Type B pancreatic cell (in vitro differentiated cells): ENCODE results near the gene LARP4. TPM values are rescaled to one million over a fixed set of nuclear protein-coding genes. Genes with fewer than 3 reads are reported as not detected.
A peak's percentile ranks its signal among the peaks of the same experiment; 100 is the strongest.

ENCODE experiments used
- DNase-seq: peaks from one replicate; pipeline ENCODE4 v3.0.0; 2021; ENCODE audit warnings: mixed read lengths; ENCODE audit not compliant: unreplicated experiment; ENCODE audit errors: extremely low spot score
- H3K27ac Mint-ChIP-seq: 2 replicates; pipeline ENCODE4 v1.8.0; 2021; ENCODE audit warnings: mild to moderate bottlenecking, mixed read lengths
- H3K27me3 Mint-ChIP-seq: 2 replicates; pipeline ENCODE4 v1.8.0; 2021; ENCODE audit warnings: mixed read lengths
- H3K36me3 Mint-ChIP-seq: 2 replicates; pipeline ENCODE4 v1.8.0; 2021; ENCODE audit warnings: mixed read lengths
- H3K4me1 Mint-ChIP-seq: one replicate; pipeline ENCODE4 v1.8.0; 2021; ENCODE audit warnings: mixed read lengths; ENCODE audit not compliant: unreplicated experiment
- H3K4me3 Mint-ChIP-seq: 2 replicates; pipeline ENCODE4 v1.8.0; 2021; ENCODE audit warnings: mild to moderate bottlenecking, mixed read lengths
- H3K9me3 Mint-ChIP-seq: 2 replicates; pipeline ENCODE4 v1.8.0; 2021; ENCODE audit warnings: mixed read lengths
- long read RNA-seq: library from polyadenylated mRNA; unstranded; transcript quantifications from one replicate; pipeline ENCODE4 v2.0.0, GENCODE V29; 2020
- total RNA-seq: library from RNA; stranded (reverse); gene quantifications from 2 replicates; pipeline ENCODE4 v1.2.1, GENCODE V29; 2021; ENCODE audit warnings: low replicate concordance
- TF ChIP-seq, protein P1 (sequence below): fragments of 200-600 bp; sonication (generic); conservative IDR thresholded peaks from 2 replicates; pipeline ENCODE4 v1.5.0; 2021; ENCODE audit warnings: antibody characterized with exemption, mild to moderate bottlenecking

Gene LARP4
- total RNA-seq, result 50.5 and 55.3 TPM in 2 replicates
- long read RNA-seq, full-length matches to known transcripts, result 22 of 58 reads
- long read RNA-seq, partial matches to known transcripts, result 8 of 58 reads
- long read RNA-seq, other reads (novel, unspliced or antisense), result 28 of 58 reads

DNA sequence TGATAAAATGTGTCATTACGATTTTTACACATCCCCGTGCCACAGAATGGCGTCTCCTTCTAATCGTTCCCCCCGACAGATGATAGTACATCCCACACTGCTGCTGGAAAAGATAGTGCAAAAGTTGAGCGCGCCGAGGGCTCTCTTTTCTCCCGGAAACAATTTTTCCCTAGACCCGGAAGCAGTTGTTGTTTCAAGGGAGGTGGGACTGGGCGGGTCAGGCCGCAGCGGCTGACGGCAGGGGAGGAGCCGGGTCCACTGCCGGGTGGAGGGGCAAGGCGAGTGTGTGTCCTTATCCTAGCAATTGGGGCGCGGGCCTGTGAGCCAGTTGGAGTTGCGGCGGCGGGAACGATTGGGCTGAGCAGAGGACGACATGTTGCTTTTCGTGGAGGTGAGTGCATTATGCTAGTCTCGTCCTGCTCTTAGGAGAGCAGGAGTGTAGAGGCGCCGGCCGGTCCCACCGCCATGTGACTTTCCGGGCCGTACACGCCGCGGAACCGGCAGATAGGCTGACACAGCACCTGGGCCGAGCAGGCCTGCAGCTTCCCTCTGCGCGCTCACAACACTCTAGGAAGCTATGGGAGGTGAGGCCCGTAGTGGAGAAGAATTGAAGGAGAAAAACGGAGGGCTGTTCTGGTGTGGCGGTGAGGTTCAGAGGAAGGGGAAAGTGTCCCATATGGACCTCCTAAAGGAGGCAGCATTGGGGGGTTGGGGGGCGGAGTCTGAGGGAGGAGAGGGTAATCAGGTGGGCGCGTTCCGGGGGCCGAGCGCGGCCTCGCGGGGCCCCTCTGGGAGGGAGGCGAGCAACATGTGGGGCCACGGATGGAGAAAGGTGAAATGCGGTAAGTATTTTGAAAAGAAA, at the start of gene LARP4:
Gene LARP4, plus strand, starts transcription at position 248 of the 862 bp plus-strand sequence. Its CDS starts 126 bp downstream, at position 374.
- TF ChIP-seq, protein P1, sequence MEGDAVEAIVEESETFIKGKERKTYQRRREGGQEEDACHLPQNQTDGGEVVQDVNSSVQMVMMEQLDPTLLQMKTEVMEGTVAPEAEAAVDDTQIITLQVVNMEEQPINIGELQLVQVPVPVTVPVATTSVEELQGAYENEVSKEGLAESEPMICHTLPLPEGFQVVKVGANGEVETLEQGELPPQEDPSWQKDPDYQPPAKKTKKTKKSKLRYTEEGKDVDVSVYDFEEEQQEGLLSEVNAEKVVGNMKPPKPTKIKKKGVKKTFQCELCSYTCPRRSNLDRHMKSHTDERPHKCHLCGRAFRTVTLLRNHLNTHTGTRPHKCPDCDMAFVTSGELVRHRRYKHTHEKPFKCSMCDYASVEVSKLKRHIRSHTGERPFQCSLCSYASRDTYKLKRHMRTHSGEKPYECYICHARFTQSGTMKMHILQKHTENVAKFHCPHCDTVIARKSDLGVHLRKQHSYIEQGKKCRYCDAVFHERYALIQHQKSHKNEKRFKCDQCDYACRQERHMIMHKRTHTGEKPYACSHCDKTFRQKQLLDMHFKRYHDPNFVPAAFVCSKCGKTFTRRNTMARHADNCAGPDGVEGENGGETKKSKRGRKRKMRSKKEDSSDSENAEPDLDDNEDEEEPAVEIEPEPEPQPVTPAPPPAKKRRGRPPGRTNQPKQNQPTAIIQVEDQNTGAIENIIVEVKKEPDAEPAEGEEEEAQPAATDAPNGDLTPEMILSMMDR, result no peak
- Mint-ChIP-seq H3K27me3 (no peaks in the 10 kb centered on the region), H3K27ac (peak within 1 kb of the TSS; percentile 96), H3K4me1 (peaks cover 15% of the 10 kb centered on the region), H3K36me3 (no peaks in the 10 kb centered on the region), H3K9me3 (no peaks in the 10 kb centered on the region), H3K4me3 (peak within 1 kb of the TSS; percentile 99)
- DNase-seq, result peak; percentile 95

DNA sequence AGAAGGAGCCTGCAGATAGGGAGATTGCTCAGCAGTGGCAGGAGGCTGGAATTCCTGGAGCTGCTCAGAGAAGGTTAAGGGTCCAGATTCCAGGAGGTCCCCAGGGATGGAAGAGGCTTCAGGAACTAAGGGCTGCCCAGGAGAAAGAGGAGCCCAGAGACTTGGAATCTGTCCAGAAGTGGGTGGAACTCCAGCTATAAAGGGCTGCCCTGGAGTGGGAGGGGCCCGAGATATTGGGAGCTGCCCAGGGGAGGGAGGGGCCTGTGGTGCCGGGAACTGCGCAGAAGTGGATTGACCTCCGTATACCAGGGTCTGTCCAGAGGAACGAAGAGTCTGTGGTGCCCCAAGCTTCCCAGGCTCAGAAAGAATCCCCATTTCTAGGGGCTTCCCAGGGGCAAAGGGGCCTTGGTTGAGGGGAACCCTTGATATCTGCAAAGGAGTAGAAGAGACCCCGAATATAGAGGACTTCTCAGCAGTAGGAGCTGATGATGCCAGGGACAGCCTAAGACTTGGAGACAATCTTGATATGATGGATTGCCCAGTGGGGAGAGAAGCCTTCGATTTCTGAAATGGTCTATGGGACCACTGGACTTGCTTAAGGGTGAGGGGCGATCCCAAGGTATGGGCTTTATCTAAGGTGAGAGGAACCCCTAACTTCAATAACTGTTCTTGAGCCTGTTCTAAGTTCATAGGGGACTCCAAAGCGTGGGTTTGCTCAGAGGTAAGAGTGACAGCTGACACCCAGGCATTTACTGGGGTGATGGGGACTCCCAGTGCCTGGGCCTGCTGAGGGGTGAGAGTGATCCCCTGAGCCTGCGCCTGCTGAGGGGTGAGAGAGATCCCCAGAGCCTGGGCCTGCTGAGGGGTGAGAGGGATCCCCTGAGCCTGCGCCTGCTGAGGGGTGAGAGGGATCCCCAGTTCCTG, 49.3 kb upstream of the LARP4 start:
- DNase-seq, result no peak
- H3K36me3 Mint-ChIP-seq, result no peaks in the 10 kb centered on the region
- H3K4me1 Mint-ChIP-seq, result no peaks in the 10 kb centered on the region
- no peak overlapping the region for H3K4me3 Mint-ChIP-seq
- H3K27me3 Mint-ChIP-seq, result no peaks in the 10 kb centered on the region
- no peaks in the 10 kb centered on the region for H3K9me3 Mint-ChIP-seq
- H3K27ac Mint-ChIP-seq, result no peak overlapping the region
- TF ChIP-seq, protein P1, result no peak

DNA sequence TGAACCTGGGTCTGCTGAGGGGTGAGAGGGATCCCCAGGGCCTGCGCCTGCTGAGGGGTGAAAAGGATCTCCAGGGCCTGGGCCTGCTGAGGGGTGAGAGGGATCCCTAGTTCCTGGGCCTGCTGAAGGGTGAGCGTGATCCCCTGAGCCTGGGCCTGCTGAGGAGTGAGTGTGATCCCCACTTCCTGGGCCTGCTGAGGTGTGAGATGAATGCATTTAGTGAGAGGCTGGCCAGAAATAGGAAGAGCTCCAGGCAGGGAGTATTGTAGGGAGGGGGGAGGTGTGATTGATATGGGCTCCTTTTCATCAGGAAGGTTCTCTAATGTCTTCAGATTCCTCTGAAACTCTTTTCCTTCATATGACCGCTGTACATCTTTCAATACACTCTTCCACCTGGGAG, 47.3 kb upstream of the LARP4 start:
- no peak overlapping the region for H3K4me3 Mint-ChIP-seq
- H3K27me3 Mint-ChIP-seq, result no peaks in the 10 kb centered on the region
- TF ChIP-seq, protein P1, result no peak
- no peaks in the 10 kb centered on the region for H3K9me3 Mint-ChIP-seq
- no peaks in the 10 kb centered on the region for H3K36me3 Mint-ChIP-seq
- H3K4me1 Mint-ChIP-seq, result no peaks in the 10 kb centered on the region
- no peak overlapping the region for H3K27ac Mint-ChIP-seq
- DNase-seq, result no peak

DNA sequence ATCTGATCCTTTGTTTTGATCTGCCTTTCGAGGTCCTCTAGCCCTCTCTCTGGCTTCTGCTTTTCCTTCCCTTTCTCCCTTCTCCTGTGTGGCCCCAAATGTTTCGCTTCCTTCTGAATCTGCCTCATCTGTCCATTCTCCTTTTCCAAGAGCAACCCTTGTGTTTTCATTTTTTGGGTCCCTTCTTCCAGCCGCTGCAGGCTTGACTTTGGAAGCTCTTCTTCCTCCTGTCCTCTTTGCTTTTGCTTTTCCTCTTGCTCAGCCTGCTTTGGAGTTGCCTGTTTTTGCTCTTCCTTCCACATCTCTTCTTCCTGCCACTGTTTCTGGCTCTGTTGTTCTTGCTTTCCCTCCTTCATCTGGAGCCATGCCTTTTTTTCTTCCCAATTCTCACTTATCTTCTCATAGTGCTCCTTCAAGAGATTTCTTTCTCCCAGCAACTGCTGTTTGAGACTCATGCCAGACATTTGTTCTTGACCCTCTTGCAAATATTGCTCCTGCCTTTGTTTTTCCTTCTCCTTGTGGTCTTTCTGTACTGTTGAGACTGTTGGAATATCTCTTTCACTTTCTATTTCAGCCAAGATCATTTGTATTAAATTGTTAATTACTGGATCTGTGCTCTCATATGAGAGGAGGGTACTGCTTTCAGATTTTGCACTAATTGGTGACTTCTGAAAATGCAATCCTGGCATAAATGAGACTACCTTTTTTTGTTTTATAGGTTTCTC, 46.7 kb upstream of the LARP4 start:
- Mint-ChIP-seq H3K9me3 (no peaks in the 10 kb centered on the region), H3K27me3 (no peaks in the 10 kb centered on the region), H3K4me1 (no peaks in the 10 kb centered on the region), H3K36me3 (no peaks in the 10 kb centered on the region), H3K4me3 (no peak overlapping the region), H3K27ac (no peak overlapping the region)
- DNase-seq, result no peak
- TF ChIP-seq, protein P1, result no peak

DNA sequence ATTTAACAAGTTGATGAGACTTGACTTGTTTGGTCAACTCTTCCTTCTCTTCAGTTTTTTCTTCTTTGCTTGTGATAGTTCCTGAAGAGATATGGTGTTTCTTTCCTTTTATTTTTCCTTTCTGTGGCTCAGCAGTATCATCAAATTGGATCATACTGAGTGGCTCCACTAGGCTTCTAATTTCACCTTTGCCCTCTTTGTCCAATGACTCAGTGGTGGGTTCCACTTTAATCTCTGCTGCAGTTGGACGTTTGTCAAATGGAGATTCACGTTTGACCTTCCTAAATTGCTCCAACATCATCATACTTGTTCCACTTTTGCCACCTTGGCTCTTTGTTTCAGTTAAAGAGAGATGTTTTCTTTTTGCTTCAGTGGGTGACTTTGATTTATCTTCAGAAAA, 45.8 kb upstream of the LARP4 start:
- H3K9me3 Mint-ChIP-seq, result no peaks in the 10 kb centered on the region
- H3K27ac Mint-ChIP-seq, result no peak overlapping the region
- H3K4me1 Mint-ChIP-seq, result no peaks in the 10 kb centered on the region
- TF ChIP-seq, protein P1, result no peak
- H3K27me3 Mint-ChIP-seq, result no peaks in the 10 kb centered on the region
- no peak overlapping the region for H3K4me3 Mint-ChIP-seq
- H3K36me3 Mint-ChIP-seq, result no peaks in the 10 kb centered on the region
- DNase-seq, result no peak
